ENCODE measurements around the gene JPH2. TPM values are rescaled to one million over a fixed set of nuclear protein-coding genes. Genes with fewer than 3 reads are reported as not detected.

Gene JPH2
- total and polyA plus RNA-seq, 10 of the 15 experiments (the other 5 are each of a cell fraction or from before 2014, with no cell fraction given) = 0.16 TPM; not detected in 9

DNA sequence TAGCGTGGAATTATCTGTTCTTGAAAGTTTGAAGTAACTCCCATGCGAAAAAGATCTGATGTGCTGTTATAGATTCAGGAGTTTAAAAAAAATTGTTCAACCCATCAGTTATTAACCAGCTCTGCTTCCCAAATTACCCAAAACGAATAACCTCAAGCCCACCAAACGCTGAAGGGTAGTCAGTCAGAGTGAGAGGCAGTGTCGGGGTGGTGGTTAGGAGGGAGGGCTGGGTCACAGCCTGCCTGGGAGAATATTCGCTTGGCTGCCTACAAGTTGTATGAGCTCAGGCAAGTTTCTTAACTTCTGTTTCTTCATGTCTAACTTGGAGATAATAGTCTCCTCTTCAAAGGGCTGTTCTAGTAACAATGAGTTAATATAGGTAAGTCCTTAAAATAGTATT is 114.6 kb downstream of the JPH2 start:
- CTCF ChIA-PET = interaction anchor here (1.0 to 16.0 kb wide), 6 partner anchors 8 to 322 kb away, joined by 3 to 223 read pairs (median 4); no protein-coding TSS in a partner anchor
- Histone ChIP-seq H3K36me3 (ENCODE audit: control insufficient read depth in 2 of 2, insufficient read depth in 2 of 2, low read length in 1 of 2) (no peaks in the 10 kb centered on the region), H3K79me2 (ENCODE audit: control insufficient read depth, insufficient read depth, low read length) (no peaks in the 10 kb centered on the region), H3K27ac (ENCODE audit: control insufficient read depth, insufficient read depth) (no peak overlapping the region), H3K9ac (ENCODE audit: control insufficient read depth, insufficient read depth, low read length) (no peak overlapping the region), H3K27me3 (replicated peaks in 1 of 2; ENCODE audit: control insufficient read depth in 2 of 2, insufficient read depth in 2 of 2, low read length in 1 of 2) (no peaks in the 10 kb centered on the region), H3K4me3 (no peak overlapping the region), H4K20me1 (ENCODE audit: control insufficient read depth, insufficient read depth) (no peaks in the 10 kb centered on the region), H3K9me3 (replicated peaks; ENCODE audit: control insufficient read depth, insufficient read depth, low read length) (no peaks in the 10 kb centered on the region), H3K4me1 (ENCODE audit: control insufficient read depth, insufficient read depth, low read length) (peaks cover 18% of the 10 kb centered on the region), H3K4me2 (ENCODE audit: control insufficient read depth, insufficient read depth) (no peak overlapping the region), H2AFZ (ENCODE audit: control insufficient read depth, low read depth, low read length) (no peak overlapping the region)
- RAD21 ChIA-PET (ENCODE audit: unreplicated experiment) = interaction anchor here (0.9 to 1.8 kb wide), 11 partner anchors 8 to 615 kb away, joined by 3 to 10 read pairs (median 4); partner anchors contain the start of gene SRSF6
- POLR2A ChIA-PET = interaction anchor here (0.8 to 1.3 kb wide), 3 partner anchors 155 to 392 kb away, joined by 3 to 6 read pairs (median 3); no protein-coding TSS in a partner anchor
- ATAC-seq = peak; percentile 56
- SMC1A ChIA-PET (ENCODE audit: uncharacterized antibody, unreplicated experiment) = interaction anchor here (0.6 to 9.8 kb wide), 17 partner anchors 8 to 336 kb away, joined by 3 to 67 read pairs (median 3); no protein-coding TSS in a partner anchor
- intact Hi-C loops (cut with micrococcal nuclease; ENCODE audit: unreplicated experiment) = no loop called here
- FAIRE-seq = no peak
- no TSS peak for BruUV-seq (replicated peaks)
- TF ChIP-seq ZNF274 (IDR thresholded peaks at IDR 0.05; ENCODE audit: insufficient read depth, insufficient read length) (no peak), RUNX3 (IDR thresholded peaks at IDR 0.05; ENCODE audit: low read length) (peak; percentile 42), FOS (IDR thresholded peaks at IDR 0.05; ENCODE audit: borderline replicate concordance, extremely low read depth, insufficient read length) (no peak), PAX5 (IDR thresholded peaks at IDR 0.05; ENCODE audit: borderline replicate concordance, low read depth, low read length) (0 out of 2 replicates have a peak, but pooled peaks have one; percentile 41), NR2F1 (conservative IDR thresholded peaks at IDR 0.05) (0 out of 2 replicates have a peak, but pooled peaks have one; percentile 19)
- in situ Hi-C loops (cut with MboI) = no loop called here
- 41% methylated on average over 6 of the region's 6 CpGs for WGBS (ENCODE audit: insufficient coverage, insufficient replicate concordance, low lambda C conversion rate, missing lambda C conversion rate)
- DNase-seq (ENCODE audit: low read depth, low spot score) = no peak

DNA sequence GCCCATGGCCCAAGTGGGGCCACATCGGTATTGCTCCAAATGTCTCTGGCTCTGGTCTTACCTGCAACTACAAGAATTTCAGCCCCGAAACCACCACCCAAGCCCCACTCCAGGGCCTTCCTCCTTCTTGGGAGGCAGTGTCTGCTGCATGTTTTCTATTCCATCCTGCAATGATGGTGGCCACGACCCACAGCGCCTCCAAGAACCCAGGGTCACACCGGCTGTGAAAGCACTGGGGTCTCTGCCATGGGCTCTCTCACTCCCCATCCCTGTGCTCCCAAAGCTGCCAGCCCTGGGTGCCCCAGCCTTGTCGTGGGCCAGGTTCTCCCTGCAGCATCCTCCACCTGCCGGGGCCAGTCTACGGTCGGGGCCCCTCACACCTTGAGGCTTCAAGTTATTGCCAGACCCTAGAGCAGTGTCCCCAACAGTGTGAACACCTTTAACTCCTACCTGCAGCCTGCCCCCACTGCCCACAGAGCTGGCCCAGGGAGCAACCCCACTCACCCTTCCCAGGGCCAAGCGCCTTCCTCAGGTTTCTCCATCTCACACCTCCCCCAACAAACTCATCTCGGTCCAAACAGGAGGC is 115.4 kb downstream of the JPH2 start:
- Histone ChIP-seq H3K27ac (ENCODE audit: control insufficient read depth, insufficient read depth) (no peak overlapping the region), H3K27me3 (replicated peaks in 1 of 2; ENCODE audit: control insufficient read depth in 2 of 2, insufficient read depth in 2 of 2, low read length in 1 of 2) (no peaks in the 10 kb centered on the region), H3K79me2 (ENCODE audit: control insufficient read depth, insufficient read depth, low read length) (no peaks in the 10 kb centered on the region), H3K4me2 (ENCODE audit: control insufficient read depth, insufficient read depth) (no peak overlapping the region), H3K36me3 (ENCODE audit: control insufficient read depth in 2 of 2, insufficient read depth in 2 of 2, low read length in 1 of 2) (no peaks in the 10 kb centered on the region; a peak in 1 of 4 replicates), H3K9ac (ENCODE audit: control insufficient read depth, insufficient read depth, low read length) (no peak overlapping the region), H4K20me1 (ENCODE audit: control insufficient read depth, insufficient read depth) (no peaks in the 10 kb centered on the region), H3K9me3 (replicated peaks; ENCODE audit: control insufficient read depth, insufficient read depth, low read length) (no peaks in the 10 kb centered on the region), H3K4me3 (no peak overlapping the region), H2AFZ (ENCODE audit: control insufficient read depth, low read depth, low read length) (no peak overlapping the region), H3K4me1 (ENCODE audit: control insufficient read depth, insufficient read depth, low read length) (peaks cover 18% of the 10 kb centered on the region)
- FAIRE-seq (no peak), DNase-seq (ENCODE audit: low read depth, low spot score) (no peak), ATAC-seq (no peak)
- ChIA-PET POLR2A (interaction anchor here (0.5 to 1.3 kb wide), 3 partner anchors 154 to 335 kb away, joined by 3 to 6 read pairs (median 5); no protein-coding TSS in a partner anchor), RAD21 (ENCODE audit: unreplicated experiment) (interaction anchor here (1.0 to 1.8 kb wide), 9 partner anchors 9 to 361 kb away, joined by 3 to 10 read pairs (median 4); no protein-coding TSS in a partner anchor), CTCF (interaction anchor here (1.1 to 16.0 kb wide), 5 partner anchors 9 to 322 kb away, joined by 3 to 223 read pairs (median 4); no protein-coding TSS in a partner anchor), SMC1A (ENCODE audit: uncharacterized antibody, unreplicated experiment) (interaction anchor here (0.9 to 9.8 kb wide), 12 partner anchors 9 to 321 kb away, joined by 3 to 67 read pairs (median 4); no protein-coding TSS in a partner anchor)
- 84% methylated on average over 11 of the region's 11 CpGs for WGBS (ENCODE audit: insufficient coverage, insufficient replicate concordance, low lambda C conversion rate, missing lambda C conversion rate)
- intact Hi-C loops (cut with micrococcal nuclease; ENCODE audit: unreplicated experiment) (no loop called here), in situ Hi-C loops (cut with MboI) (no loop called here)
- no TSS peak for BruUV-seq (replicated peaks)
- TF ChIP-seq PAX8 (IDR thresholded peaks at IDR 0.05) = no peak
- TF ChIP-seq RAD21 (IDR thresholded peaks at IDR 0.05; ENCODE audit: insufficient read depth, low read depth, low read length) = no peak
- TF ChIP-seq TCF3 (IDR thresholded peaks at IDR 0.05; ENCODE audit: borderline replicate concordance, insufficient read depth, low read depth, low read length) = no peak
- no peak for TF ChIP-seq BHLHE40 (IDR thresholded peaks at IDR 0.05; ENCODE audit: borderline replicate concordance in 1 of 2, low read depth in 2 of 2, low read length in 1 of 2)
- TF ChIP-seq ZSCAN29 (IDR thresholded peaks at IDR 0.05) = no peak
- TF ChIP-seq TCF7 (IDR thresholded peaks at IDR 0.05; ENCODE audit: borderline replicate concordance) = no peak
- TF ChIP-seq, protein P1, sequence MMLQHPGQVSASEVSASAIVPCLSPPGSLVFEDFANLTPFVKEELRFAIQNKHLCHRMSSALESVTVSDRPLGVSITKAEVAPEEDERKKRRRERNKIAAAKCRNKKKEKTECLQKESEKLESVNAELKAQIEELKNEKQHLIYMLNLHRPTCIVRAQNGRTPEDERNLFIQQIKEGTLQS (IDR thresholded peaks at IDR 0.05; ENCODE audit: borderline replicate concordance, extremely low read depth, low read depth, low read length) = no peak
- no peak for TF ChIP-seq RUNX3 (IDR thresholded peaks at IDR 0.05; ENCODE audit: low read length)
- TF ChIP-seq, protein P2, sequence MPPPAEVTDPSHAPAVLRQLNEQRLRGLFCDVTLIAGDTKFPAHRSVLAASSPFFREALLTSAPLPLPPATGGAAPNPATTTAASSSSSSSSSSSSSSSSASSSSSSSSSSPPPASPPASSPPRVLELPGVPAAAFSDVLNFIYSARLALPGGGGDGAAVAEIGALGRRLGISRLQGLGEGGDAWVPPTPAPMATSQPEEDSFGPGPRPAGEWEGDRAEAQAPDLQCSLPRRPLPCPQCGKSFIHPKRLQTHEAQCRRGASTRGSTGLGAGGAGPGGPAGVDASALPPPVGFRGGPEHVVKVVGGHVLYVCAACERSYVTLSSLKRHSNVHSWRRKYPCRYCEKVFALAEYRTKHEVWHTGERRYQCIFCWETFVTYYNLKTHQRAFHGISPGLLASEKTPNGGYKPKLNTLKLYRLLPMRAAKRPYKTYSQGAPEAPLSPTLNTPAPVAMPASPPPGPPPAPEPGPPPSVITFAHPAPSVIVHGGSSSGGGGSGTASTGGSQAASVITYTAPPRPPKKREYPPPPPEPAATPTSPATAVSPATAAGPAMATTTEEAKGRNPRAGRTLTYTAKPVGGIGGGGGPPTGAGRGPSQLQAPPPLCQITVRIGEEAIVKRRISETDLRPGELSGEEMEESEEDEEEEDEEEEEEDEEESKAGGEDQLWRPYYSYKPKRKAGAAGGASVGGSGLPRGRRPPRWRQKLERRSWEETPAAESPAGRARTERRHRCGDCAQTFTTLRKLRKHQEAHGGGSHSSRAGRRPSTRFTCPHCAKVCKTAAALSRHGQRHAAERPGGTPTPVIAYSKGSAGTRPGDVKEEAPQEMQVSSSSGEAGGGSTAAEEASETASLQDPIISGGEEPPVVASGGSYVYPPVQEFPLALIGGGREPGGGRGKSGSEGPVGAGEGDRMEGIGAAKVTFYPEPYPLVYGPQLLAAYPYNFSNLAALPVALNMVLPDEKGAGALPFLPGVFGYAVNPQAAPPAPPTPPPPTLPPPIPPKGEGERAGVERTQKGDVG (CRISPR knock-in tag; IDR thresholded peaks at IDR 0.05) = no peak

Measured in GM12878 (cell line).